Measurements from ENCODE around the gene APOBEC3C. TPM values are rescaled to one million over a fixed set of nuclear protein-coding genes. Genes with fewer than 3 reads are reported as not detected.
"Not testable (repeated sequence)": the region's sequence is repeated elsewhere in the genome, so short reads cannot be mapped to it uniquely, and the experiment has no call there.

APOBEC3C gene
- polyA plus RNA-seq, 1 of the 3 experiments (the other 2 are of a cell fraction) = 11.7 TPM

GRCh38 chr22:38981992-38982927, 31.8 kb upstream of the APOBEC3C start, which contains the start of gene APOBEC3B (continued):
- TF ChIP-seq RCOR1 (IDR thresholded peaks at IDR 0.05; ENCODE audit: low read length) = no peak
- no peak for TF ChIP-seq GABPA (IDR thresholded peaks at IDR 0.05; ENCODE audit: low read depth)
- TF ChIP-seq MXI1 (IDR thresholded peaks at IDR 0.05; ENCODE audit: low read depth, low read length) = no peak

GRCh38 chr22:38984224-38984623, 29.8 kb upstream of the APOBEC3C start:
- H3K9me2 ChIP-seq = no peaks in the 10 kb centered on the region
- H3K27ac ChIP-seq (ENCODE audit: low read depth in 2 of 2, low read length in 1 of 2) = no peak overlapping the region
- no peaks in the 10 kb centered on the region for H3K36me3 ChIP-seq (replicated peaks in 1 of 2; ENCODE audit: control insufficient read depth in 1 of 2, insufficient read depth in 2 of 2, low read length in 1 of 2)
- WGBS (ENCODE audit: low lambda C conversion rate) = no CpG with 5 or more reads among the region's 2 CpGs
- ChIA-PET POLR2A (no interaction called here), CTCF (no interaction called here)
- H3K27me3 ChIP-seq (ENCODE audit: insufficient read depth) = no peaks in the 10 kb centered on the region
- no peak for DNase-seq
- H3K4me1 ChIP-seq (ENCODE audit: control insufficient read depth in 1 of 2, insufficient read depth in 2 of 2, low read depth in 1 of 2, low read length in 1 of 2) = no peaks in the 10 kb centered on the region
- H3K79me2 ChIP-seq (ENCODE audit: insufficient read depth) = no peaks in the 10 kb centered on the region
- H4K20me1 ChIP-seq (ENCODE audit: insufficient read depth) = no peaks in the 10 kb centered on the region
- H3K4me2 ChIP-seq = no peak overlapping the region
- H3K4me3 ChIP-seq (ENCODE audit: low read depth in 2 of 2, low read length in 1 of 2) = no peak overlapping the region
- no peak overlapping the region for H2AFZ ChIP-seq (ENCODE audit: low read depth)
- H3K9ac ChIP-seq = no peak overlapping the region
- H3F3A ChIP-seq (replicated peaks; ENCODE audit: insufficient read depth) = no peaks in the 10 kb centered on the region
- H3K9me3 ChIP-seq = no peaks in the 10 kb centered on the region
- no peak for TF ChIP-seq POLR2AphosphoS5 (IDR thresholded peaks at IDR 0.05; ENCODE audit: low read depth, low read length)
- TF ChIP-seq IRF3 (IDR thresholded peaks at IDR 0.05; ENCODE audit: low read depth, low read length) = no peak
- TF ChIP-seq GABPA (IDR thresholded peaks at IDR 0.05; ENCODE audit: low read depth) = no peak
- no peak for TF ChIP-seq USF2 (IDR thresholded peaks at IDR 0.05; ENCODE audit: borderline replicate concordance, low read depth, low read length)
- TF ChIP-seq REST (IDR thresholded peaks at IDR 0.05; ENCODE audit: low read depth, low read length) = no peak
- no peak for TF ChIP-seq TAF1 (IDR thresholded peaks at IDR 0.05; ENCODE audit: borderline replicate concordance, low read depth, low read length)
- TF ChIP-seq MAX (IDR thresholded peaks at IDR 0.05; ENCODE audit: low read depth) = no peak
- no peak for TF ChIP-seq EP300 (IDR thresholded peaks at IDR 0.05; ENCODE audit: borderline replicate concordance in 1 of 2, low read depth in 1 of 2, low read length in 1 of 2)
- TF ChIP-seq RCOR1 (IDR thresholded peaks at IDR 0.05; ENCODE audit: low read length) = no peak

- CTCF ChIA-PET = not testable (repeated sequence)
Measured at GRCh38 chr22:38984784-38985757, 29.0 kb upstream of the APOBEC3C start.

More at GRCh38 chr22:38984784-38985757, 29.0 kb upstream of the APOBEC3C start:
- H3K27ac ChIP-seq (ENCODE audit: low read depth in 2 of 2, low read length in 1 of 2); H3K9me2 ChIP-seq; H2AFZ ChIP-seq (ENCODE audit: low read depth); H3K36me3 ChIP-seq (replicated peaks in 1 of 2; ENCODE audit: control insufficient read depth in 1 of 2, insufficient read depth in 2 of 2, low read length in 1 of 2); H3K79me2 ChIP-seq (ENCODE audit: insufficient read depth); H3K4me1 ChIP-seq (ENCODE audit: control insufficient read depth in 1 of 2, insufficient read depth in 2 of 2, low read depth in 1 of 2, low read length in 1 of 2); H3K4me2 ChIP-seq; H3K27me3 ChIP-seq (ENCODE audit: insufficient read depth); DNase-seq; H3K9me3 ChIP-seq; H3K9ac ChIP-seq; H3K4me3 ChIP-seq (ENCODE audit: low read depth in 2 of 2, low read length in 1 of 2); POLR2A ChIA-PET; H3F3A ChIP-seq (replicated peaks; ENCODE audit: insufficient read depth); H4K20me1 ChIP-seq (ENCODE audit: insufficient read depth): not testable (repeated sequence)
- no CpG with 5 or more reads among the region's 9 CpGs for WGBS (ENCODE audit: low lambda C conversion rate)
